ENCODE measurements around the gene DENND4B. TPM values are rescaled to one million over a fixed set of nuclear protein-coding genes. Genes with fewer than 3 reads are reported as not detected.

Gene DENND4B
- total and polyA plus RNA-seq, 10 of the 15 experiments (the other 5 are each of a cell fraction or from before 2014, with no cell fraction given): 12.0 to 74.8 (median 22.7) TPM

GRCh38 chr1:153977250-153978240, 31.0 kb upstream of the DENND4B start, which contains the start of gene JTB:
JTB (minus strand) TSS chr1:153977674; CDS start chr1:153977252, 422 bp downstream.
- BruUV-seq (replicated peaks): TSS peak; percentile 95
- Histone ChIP-seq H3K9me3 (replicated peaks; ENCODE audit: control insufficient read depth, insufficient read depth, low read length) (no peaks in the 10 kb centered on the region), H3K9ac (ENCODE audit: control insufficient read depth, insufficient read depth, low read length) (peak within 1 kb of the TSS; percentile 88), H3K4me3 (peak within 1 kb of the TSS; percentile 87), H2AFZ (ENCODE audit: control insufficient read depth, low read depth, low read length) (peak within 1 kb of the TSS; percentile 78), H3K27me3 (replicated peaks in 1 of 2; ENCODE audit: control insufficient read depth in 2 of 2, insufficient read depth in 2 of 2, low read length in 1 of 2) (no peaks in the 10 kb centered on the region), H4K20me1 (ENCODE audit: control insufficient read depth, insufficient read depth) (no peaks in the 10 kb centered on the region), H3K4me2 (ENCODE audit: control insufficient read depth, insufficient read depth) (peak within 1 kb of the TSS; percentile 91), H3K79me2 (ENCODE audit: control insufficient read depth, insufficient read depth, low read length) (peaks cover 22% of the 10 kb centered on the region), H3K4me1 (ENCODE audit: control insufficient read depth, insufficient read depth, low read length) (peaks cover 7% of the 10 kb centered on the region), H3K36me3 (ENCODE audit: control insufficient read depth in 2 of 2, insufficient read depth in 2 of 2, low read length in 1 of 2) (peaks cover 8 to 16% of the 10 kb centered on the region in 2 experiments), H3K27ac (ENCODE audit: control insufficient read depth, insufficient read depth) (peak within 1 kb of the TSS; percentile 86)
- SMC1A ChIA-PET (ENCODE audit: uncharacterized antibody, unreplicated experiment): interaction anchor here (0.6 to 5.0 kb wide), 22 partner anchors 9 to 405 kb away, joined by 3 to 82 read pairs (median 4); partner anchors contain the start of genes CREB3L4, DENND4B, GATAD2B and RAB13
- DNase-seq (ENCODE audit: low read depth, low spot score): no peak
- intact Hi-C loops (cut with micrococcal nuclease; ENCODE audit: unreplicated experiment): no loop called here
- CTCF ChIA-PET: interaction anchor here (0.7 to 6.6 kb wide), 20 partner anchors 10 to 467 kb away, joined by 3 to 62 read pairs (median 4); partner anchors contain the start of genes CREB3L4, DENND4B, ILF2 and RAB13
- POLR2A ChIA-PET: interaction anchor here (0.6 to 5.3 kb wide), 15 partner anchors 9 to 181 kb away, joined by 3 to 132 read pairs (median 6); partner anchors contain the start of genes CREB3L4, CRTC2, DENND4B and GATAD2B
- peak; percentile 95 for ATAC-seq
- in situ Hi-C loops (cut with MboI): no loop called here
- FAIRE-seq: peak; percentile 86
- RAD21 ChIA-PET (ENCODE audit: unreplicated experiment): interaction anchor here (1.0 to 4.0 kb wide), 15 partner anchors 9 to 344 kb away, joined by 3 to 42 read pairs (median 5); partner anchors contain the start of genes CHTOP, CREB3L4, DENND4B and GATAD2B
- under 1% methylated on average over 56 of the region's 75 CpGs for WGBS (ENCODE audit: insufficient coverage, insufficient replicate concordance, low lambda C conversion rate, missing lambda C conversion rate)
- peak; percentile 38 for TF ChIP-seq MYC (IDR thresholded peaks at IDR 0.05; ENCODE audit: insufficient read depth, insufficient read length, insufficient replicate concordance, low read length, severe bottlenecking)
- TF ChIP-seq NKRF (conservative IDR thresholded peaks at IDR 0.05): peak; percentile 68; the same call in 1 of the 2 replicates
- no peak for TF ChIP-seq ZNF384 (IDR thresholded peaks at IDR 0.05; ENCODE audit: borderline replicate concordance, low read depth, low read length)
- peak; percentile 87 for TF ChIP-seq HCFC1 (IDR thresholded peaks at IDR 0.05; ENCODE audit: low read length)
- peak; percentile 63 for TF ChIP-seq DPF2 (IDR thresholded peaks at IDR 0.05)
- peak; percentile 83 for TF ChIP-seq SIX5 (IDR thresholded peaks at IDR 0.05; ENCODE audit: low read depth, low read length, severe bottlenecking)
- peak; percentile 28; the same call in 1 of the 2 replicates for TF ChIP-seq TCF12 (IDR thresholded peaks at IDR 0.05; ENCODE audit: low read depth, low read length)
- TF ChIP-seq YY1 (IDR thresholded peaks at IDR 0.05; ENCODE audit: low read depth, low read length): peak; percentile 97
- no peak; the same call in 1 of the 2 replicates for TF ChIP-seq GATAD2B (conservative IDR thresholded peaks at IDR 0.05; ENCODE audit: low read depth)
- 0 out of 2 replicates have a peak, but pooled peaks have one; percentile 58 for TF ChIP-seq NBN (IDR thresholded peaks at IDR 0.05)
- peak; percentile 52 for TF ChIP-seq SIN3A (IDR thresholded peaks at IDR 0.05; ENCODE audit: low read depth, low read length)
- 0 out of 2 replicates have a peak, but pooled peaks have one; percentile 3 for TF ChIP-seq MLLT1 (IDR thresholded peaks at IDR 0.05)
- TF ChIP-seq ZNF207 (IDR thresholded peaks at IDR 0.05; ENCODE audit: borderline replicate concordance): 0 out of 2 replicates have a peak, but pooled peaks have one; percentile 27
- TF ChIP-seq RUNX3 (IDR thresholded peaks at IDR 0.05; ENCODE audit: low read length): peak; percentile 46; the same call in 1 of the 2 replicates
- peak; percentile 30 for TF ChIP-seq HDAC6 (IDR thresholded peaks at IDR 0.05; ENCODE audit: unreplicated experiment)
- no peak for TF ChIP-seq ESRRA (IDR thresholded peaks at IDR 0.05; ENCODE audit: low read length)
- TF ChIP-seq IKZF1 (conservative IDR thresholded peaks at IDR 0.05): peak; percentile 84
- TF ChIP-seq POU2F2 (IDR thresholded peaks at IDR 0.05; ENCODE audit: borderline replicate concordance, low read depth, low read length): peak; percentile 81; the same call in 2 of the 3 replicates
- no peak for TF ChIP-seq SMC3 (IDR thresholded peaks at IDR 0.05; ENCODE audit: borderline replicate concordance, low read length)
- TF ChIP-seq PML (IDR thresholded peaks at IDR 0.05; ENCODE audit: low read length): no peak
- no peak for TF ChIP-seq RCOR1 (conservative IDR thresholded peaks at IDR 0.05; ENCODE audit: low read depth, low read length)

All from GM12878 (cell line).